Epithelial cell of proximal tubule (primary cell): ENCODE data around the gene HHIP. TPM values are rescaled to one million over a fixed set of nuclear protein-coding genes. Genes with fewer than 3 reads are reported as not detected.

ENCODE experiments used
- DNase-seq: peaks from one replicate; pipeline ENCODE4 v3.0.0-alpha.2; 2011; ENCODE audit warnings: low read depth
- H3K4me3 ChIP-seq: 2 replicates; pipeline ENCODE4 v1.5.1; 2011; ENCODE audit warnings: low read depth, mild to moderate bottlenecking, low read length
- CTCF ChIP-seq: conservative IDR thresholded peaks from 2 replicates; pipeline ENCODE4 v1.5.1; 2012; ENCODE audit warnings: low read depth, mild to moderate bottlenecking, low read length
- total RNA-seq: library from RNA; depleted of rRNA; stranded (reverse); fragments of >200 nt; gene quantifications from 2 replicates; pipeline ENCODE4 v1.2.3, GENCODE V29; 2015

The HHIP gene
- total RNA-seq, 1 donor from 2014 or later: 0.92 TPM

- no peak for TF ChIP-seq CTCF
- no peak for DNase-seq
- H3K4me3 ChIP-seq: no peak overlapping the region
These were observed 9.5 kb downstream of the HHIP start for GRCh38 chr4:144655491-144655890.

- no peak overlapping the region for H3K4me3 ChIP-seq
- no peak for DNase-seq
- no peak for TF ChIP-seq CTCF
These were observed 10.9 kb downstream of the HHIP start for GRCh38 chr4:144656850-144657249.

- H3K4me3 ChIP-seq: no peak overlapping the region
- DNase-seq: no peak
- no peak for TF ChIP-seq CTCF
These were observed 12.1 kb downstream of the HHIP start for GRCh38 chr4:144658015-144658567.

GRCh38 chr4:144658903-144659302, 12.9 kb downstream of the HHIP start:
- no peak for DNase-seq
- no peak for TF ChIP-seq CTCF
- H3K4me3 ChIP-seq: no peak overlapping the region

GRCh38 chr4:144659447-144659846, 13.5 kb downstream of the HHIP start:
- DNase-seq: no peak
- TF ChIP-seq CTCF: no peak
- H3K4me3 ChIP-seq: no peak overlapping the region

- TF ChIP-seq CTCF: no peak
- H3K4me3 ChIP-seq: no peak overlapping the region
- no peak for DNase-seq
These were observed 18.0 kb downstream of the HHIP start for GRCh38 chr4:144663834-144664475.
